Upper lobe of right lung (tissue), 1 donor: ENCODE results near the gene IL34. TPM values are rescaled to one million over a fixed set of nuclear protein-coding genes. Genes with fewer than 3 reads are reported as not detected.
"Not testable (repeated sequence)": the region's sequence is repeated elsewhere in the genome, so short reads cannot be mapped to it uniquely, and the experiment has no call there.

Source experiments
- ATAC-seq: fragments of 200-7000 bp; cut with Tn5 transposase; one replicate; pipeline ENCODE4 v1.9.1; 2020; ENCODE audit warnings: mild to moderate bottlenecking, moderate library complexity
- DNase-seq: peaks from one replicate; pipeline ENCODE4 v3.0.0-alpha.2; 2020
- H3K27ac ChIP-seq: fragments of 200-600 bp; one replicate; pipeline ENCODE4 v1.8.0; 2022
- H3K27me3 ChIP-seq: fragments of 200-600 bp; one replicate; pipeline ENCODE4 v1.8.0; 2022; ENCODE audit warnings: mild to moderate bottlenecking
- H3K36me3 ChIP-seq: fragments of 200-600 bp; one replicate; pipeline ENCODE4 v1.8.0; 2022
- H3K4me1 ChIP-seq: fragments of 200-600 bp; one replicate; pipeline ENCODE4 v1.8.0; 2022
- H3K4me3 ChIP-seq: fragments of 200-600 bp; one replicate; pipeline ENCODE4 v1.8.0; 2022; ENCODE audit warnings: mild to moderate bottlenecking
- H3K9me3 ChIP-seq: fragments of 200-600 bp; one replicate; pipeline ENCODE4 v1.8.0; 2022
- CTCF ChIP-seq: fragments of 200-600 bp; IDR thresholded peaks from one replicate; pipeline ENCODE4 v1.8.0; 2022; ENCODE audit warnings: antibody characterized with exemption
- intact Hi-C: fragments of 100-400 bp; cut with DNase I; formaldehyde crosslinking; loops from one replicate; pipeline ENCODE4 v1.11.0; 2022
- total RNA-seq: library from RNA; stranded (reverse); fragmentation: NEBNext Ultra II Directional; extraction: Animal tissue kit (Norgen Biotek cat#: 25700); gene quantifications from one replicate; pipeline ENCODE4 v1.2.1, GENCODE V29; 2021
- donor health status: DM: no; HTN: yes; CAD: no; lungs with severe emphysema.

IL34 gene
- total RNA-seq, 1 donor from 2014 or later = 3.3 TPM

GRCh38 chr16:70670175-70670574, 23.8 kb downstream of the IL34 start:
- no peak overlapping the region for H3K27ac ChIP-seq
- H3K36me3 ChIP-seq = peaks cover 80% of the 10 kb centered on the region
- no peak for TF ChIP-seq CTCF
- DNase-seq (no peak), ATAC-seq (no peak)
- H3K4me1 ChIP-seq = no peaks in the 10 kb centered on the region
- H3K4me3 ChIP-seq = no peak overlapping the region
- H3K27me3 ChIP-seq = no peaks in the 10 kb centered on the region
- H3K9me3 ChIP-seq = no peaks in the 10 kb centered on the region
- intact Hi-C loops = loop anchor here (10.0 kb wide), 1 partner anchor 105 kb away; no protein-coding TSS in a partner anchor

GRCh38 chr16:70670938-70671337, 24.6 kb downstream of the IL34 start:
- DNase-seq, ATAC-seq, H3K27ac ChIP-seq, H3K9me3 ChIP-seq, H3K4me1 ChIP-seq, H3K27me3 ChIP-seq, H3K4me3 ChIP-seq: not testable (repeated sequence)
- peaks cover 80% of the 10 kb centered on the region for H3K36me3 ChIP-seq
- intact Hi-C loops = loop anchor here (10.0 kb wide), 1 partner anchor 104 kb away; no protein-coding TSS in a partner anchor

GRCh38 chr16:70674221-70675014, 28.1 kb downstream of the IL34 start:
- ATAC-seq (no peak), DNase-seq (no peak)
- no peaks in the 10 kb centered on the region for H3K4me1 ChIP-seq
- TF ChIP-seq CTCF = no peak
- intact Hi-C loops = loop anchor here (10.0 kb wide), 1 partner anchor 100 kb away; no protein-coding TSS in a partner anchor
- no peaks in the 10 kb centered on the region for H3K9me3 ChIP-seq
- H3K27me3 ChIP-seq = no peaks in the 10 kb centered on the region
- no peak overlapping the region for H3K4me3 ChIP-seq
- peaks cover 88% of the 10 kb centered on the region for H3K36me3 ChIP-seq
- no peak overlapping the region for H3K27ac ChIP-seq

GRCh38 chr16:70675851-70676513, 29.6 kb downstream of the IL34 start:
- intact Hi-C loops = loop anchor here (10.0 kb wide), 1 partner anchor 99 kb away; no protein-coding TSS in a partner anchor
- peak; percentile 51 for DNase-seq
- H3K36me3 ChIP-seq = peaks cover 83% of the 10 kb centered on the region
- no peak for ATAC-seq
- no peak for TF ChIP-seq CTCF
- H3K4me3 ChIP-seq = no peak overlapping the region
- no peaks in the 10 kb centered on the region for H3K27me3 ChIP-seq
- no peak overlapping the region for H3K27ac ChIP-seq
- no peaks in the 10 kb centered on the region for H3K9me3 ChIP-seq
- H3K4me1 ChIP-seq = peaks cover 7% of the 10 kb centered on the region

- Histone ChIP-seq H3K27ac (no peak overlapping the region), H3K4me1 (peaks cover 16% of the 10 kb centered on the region), H3K27me3 (no peaks in the 10 kb centered on the region), H3K9me3 (no peaks in the 10 kb centered on the region), H3K4me3 (no peak overlapping the region), H3K36me3 (peaks cover 75% of the 10 kb centered on the region)
- no peak for TF ChIP-seq CTCF
- ATAC-seq (no peak), DNase-seq (peak; percentile 61)
- intact Hi-C loops = loop anchor here (10.0 kb wide), 1 partner anchor 98 kb away; no protein-coding TSS in a partner anchor
Measured at GRCh38 chr16:70676675-70677498, 30.5 kb downstream of the IL34 start.
